Muscle of arm (tissue), 12 donors: ENCODE data around the gene SLC35F4. TPM values are rescaled to one million over a fixed set of nuclear protein-coding genes. Genes with fewer than 3 reads are reported as not detected.
"Not testable (repeated sequence)": the region's sequence is repeated elsewhere in the genome, so short reads cannot be mapped to it uniquely, and the experiment has no call there.

ENCODE experiments used
- DNase-seq: peaks from one replicate; pipeline ENCODE4 v3.0.0-alpha.2; 2013
- polyA plus RNA-seq, 12 donors: library from polyadenylated mRNA; unstranded; fragments of 120-200 nt; gene quantifications; one replicate each; pipeline ENCODE4 v1.2.1, GENCODE V29; 2013; ENCODE audit not compliant: insufficient read length in 12 of 12

Gene SLC35F4
- polyA plus RNA-seq, 12 donors: 0.17 to 0.61 (median 0.31) TPM; not detected in 4

GRCh38 chr14:57809808-57810207 is 56.1 kb downstream of the SLC35F4 start:
- DNase-seq: no peak

- DNase-seq: no peak
Observed at GRCh38 chr14:57797160-57797559, 68.7 kb downstream of the SLC35F4 start.

GRCh38 chr14:57796556-57796955 is 69.3 kb downstream of the SLC35F4 start:
- no peak for DNase-seq

GRCh38 chr14:57785058-57785457 is 80.8 kb downstream of the SLC35F4 start:
- DNase-seq: no peak

- DNase-seq: no peak
Observed at GRCh38 chr14:57771801-57772200, 94.1 kb downstream of the SLC35F4 start.

GRCh38 chr14:57769863-57770523 is 95.9 kb downstream of the SLC35F4 start:
- no peak for DNase-seq

- no peak for DNase-seq
Observed at GRCh38 chr14:57761800-57762199, 104.1 kb downstream of the SLC35F4 start.

GRCh38 chr14:57760896-57761295 is 105.0 kb downstream of the SLC35F4 start:
- DNase-seq: peak; percentile 37

- no peak for DNase-seq
Observed at GRCh38 chr14:57755018-57755521, 110.8 kb downstream of the SLC35F4 start.

- DNase-seq: no peak
Observed at GRCh38 chr14:57754527-57754926, 111.4 kb downstream of the SLC35F4 start.

GRCh38 chr14:57753821-57754220 is 112.1 kb downstream of the SLC35F4 start:
- no peak for DNase-seq

- not testable (repeated sequence) for DNase-seq
Observed at GRCh38 chr14:57752142-57752695, 113.7 kb downstream of the SLC35F4 start.

- no peak for DNase-seq
Observed at GRCh38 chr14:57751400-57751799, 114.5 kb downstream of the SLC35F4 start.

GRCh38 chr14:57749267-57749666 is 116.6 kb downstream of the SLC35F4 start:
- DNase-seq: no peak

- DNase-seq: no peak
Observed at GRCh38 chr14:57748279-57748678, 117.6 kb downstream of the SLC35F4 start.

- DNase-seq: no peak
Observed at GRCh38 chr14:57747036-57747435, 118.9 kb downstream of the SLC35F4 start.

- DNase-seq: no peak
Observed at GRCh38 chr14:57746563-57746962, 119.3 kb downstream of the SLC35F4 start.

GRCh38 chr14:57739516-57739915 is 126.4 kb downstream of the SLC35F4 start:
- DNase-seq: no peak

- no peak for DNase-seq
Observed at GRCh38 chr14:57737598-57737997, 128.3 kb downstream of the SLC35F4 start.

- DNase-seq: no peak
Observed at GRCh38 chr14:57736391-57736790, 129.5 kb downstream of the SLC35F4 start.

- DNase-seq: no peak
Observed at GRCh38 chr14:57735276-57735675, 130.6 kb downstream of the SLC35F4 start.

- DNase-seq: peak; percentile 10
Observed at GRCh38 chr14:57732463-57733285, 133.2 kb downstream of the SLC35F4 start.
